ENCODE measurements around the gene ABHD2.

DNA sequence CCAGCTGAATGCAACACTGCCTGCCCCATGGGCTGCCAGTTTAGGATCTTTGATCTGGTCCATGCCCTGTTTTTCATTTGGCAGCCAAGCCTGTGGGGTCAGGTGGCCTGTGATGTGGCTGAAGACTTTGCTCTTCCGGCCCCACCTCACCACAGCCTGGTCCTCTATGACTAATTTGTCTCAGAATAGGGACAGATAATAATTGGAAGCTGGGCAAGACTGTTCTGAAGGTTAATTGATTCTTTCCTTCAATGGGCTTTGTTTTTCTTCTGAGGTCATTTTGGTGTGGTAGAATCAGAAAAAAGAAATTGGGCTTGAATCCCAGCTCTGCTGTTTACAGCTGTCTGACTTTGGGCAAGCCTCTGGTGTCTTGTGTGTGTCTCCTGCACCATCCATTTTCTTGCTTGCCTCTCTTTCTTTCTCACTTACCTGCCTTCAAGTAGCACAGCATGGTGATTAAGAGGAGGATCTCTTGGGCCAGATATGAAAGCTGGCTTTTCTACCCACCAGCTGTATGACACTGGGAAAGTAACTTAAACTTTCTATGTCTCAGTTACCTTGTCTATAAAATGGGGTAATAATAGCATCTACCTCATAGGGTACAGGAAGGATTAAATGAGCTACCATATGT, 24.2 kb downstream of the ABHD2 start:
- TF ChIP-seq POLR2A (IDR thresholded peaks at IDR 0.05): no peak
- TF ChIP-seq, protein P1, sequence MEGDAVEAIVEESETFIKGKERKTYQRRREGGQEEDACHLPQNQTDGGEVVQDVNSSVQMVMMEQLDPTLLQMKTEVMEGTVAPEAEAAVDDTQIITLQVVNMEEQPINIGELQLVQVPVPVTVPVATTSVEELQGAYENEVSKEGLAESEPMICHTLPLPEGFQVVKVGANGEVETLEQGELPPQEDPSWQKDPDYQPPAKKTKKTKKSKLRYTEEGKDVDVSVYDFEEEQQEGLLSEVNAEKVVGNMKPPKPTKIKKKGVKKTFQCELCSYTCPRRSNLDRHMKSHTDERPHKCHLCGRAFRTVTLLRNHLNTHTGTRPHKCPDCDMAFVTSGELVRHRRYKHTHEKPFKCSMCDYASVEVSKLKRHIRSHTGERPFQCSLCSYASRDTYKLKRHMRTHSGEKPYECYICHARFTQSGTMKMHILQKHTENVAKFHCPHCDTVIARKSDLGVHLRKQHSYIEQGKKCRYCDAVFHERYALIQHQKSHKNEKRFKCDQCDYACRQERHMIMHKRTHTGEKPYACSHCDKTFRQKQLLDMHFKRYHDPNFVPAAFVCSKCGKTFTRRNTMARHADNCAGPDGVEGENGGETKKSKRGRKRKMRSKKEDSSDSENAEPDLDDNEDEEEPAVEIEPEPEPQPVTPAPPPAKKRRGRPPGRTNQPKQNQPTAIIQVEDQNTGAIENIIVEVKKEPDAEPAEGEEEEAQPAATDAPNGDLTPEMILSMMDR (IDR thresholded peaks at IDR 0.05): no peak

Measured in ovary (tissue), 3 donors.